Sigmoid colon (tissue), 7 donors: ENCODE results near the gene PEX26. TPM values are rescaled to one million over a fixed set of nuclear protein-coding genes. Genes with fewer than 3 reads are reported as not detected.

Experiments used
- DNase-seq: peaks from one replicate; pipeline ENCODE4 v3.0.0-alpha.2; 2019
- H3K27ac ChIP-seq, 4 donors: fragments of 200-600 bp; sonication (generic); one replicate each; pipeline ENCODE4 v1.5.1; 2016 to 2019; ENCODE audit warnings: mild to moderate bottlenecking in 1 of 4
- H3K27me3 ChIP-seq, 3 donors: fragments of 200-600 bp; sonication (generic); one replicate each; pipeline ENCODE4 v1.5.1; 2019; ENCODE audit warnings: mild to moderate bottlenecking in 1 of 3
- H3K36me3 ChIP-seq, 4 donors: fragments of 200-600 bp; sonication (generic); one replicate each; pipeline ENCODE4 v1.5.1; 2016 to 2019
- H3K4me1 ChIP-seq, 4 donors: fragments of 200-600 bp; sonication (generic); one replicate each; pipeline ENCODE4 v1.5.1; 2017 to 2019
- H3K4me3 ChIP-seq, 4 donors: fragments of 200-600 bp; sonication (generic); one replicate each; pipeline ENCODE4 v1.5.1; 2017 to 2019; ENCODE audit warnings: mild to moderate bottlenecking in 2 of 4, moderate library complexity in 1 of 4
- H3K9me3 ChIP-seq, 4 donors: fragments of 200-600 bp in 3 of 4; sonication (generic) in 3 of 4; one replicate each; pipeline versions ENCODE4 v1.5.1 to v1.6.1; 2013 to 2019
- EP300 ChIP-seq, 4 donors: sonication (generic); formaldehyde crosslinking; IDR thresholded peaks; one replicate each; pipeline ENCODE4 v1.6.1; 2017; ENCODE audit warnings: antibody characterized with exemption in 4 of 4
- POLR2A ChIP-seq, 2 donors: fragments of 450-650 bp; IDR thresholded peaks; one replicate each; pipeline ENCODE4 v1.6.1; 2016; ENCODE audit warnings: antibody characterized with exemption in 2 of 2, mild to moderate bottlenecking in 2 of 2, moderate library complexity in 2 of 2
- POLR2AphosphoS5 ChIP-seq, 4 donors: sonication (generic); formaldehyde crosslinking; IDR thresholded peaks; one replicate each; pipeline ENCODE4 v1.6.1; 2017; ENCODE audit warnings: antibody characterized with exemption in 4 of 4
- WGBS, 2 donors: extraction: QIAGEN DNeasy Blood & Tissue Kit; methylation state at CpG; one replicate each; pipeline ENCODE4 v1.1.7; 2013; 5-methylcytosine and 5-hydroxymethylcytosine counted together
- intact Hi-C: fragments of 100-400 bp; cut with DNase I; formaldehyde crosslinking; loops from one replicate; pipeline ENCODE4 v1.15.1; 2023
- polyA plus RNA-seq, 3 donors: library from polyadenylated mRNA; stranded (reverse); fragments of 200-250 nt; gene quantifications; one replicate each; pipeline ENCODE4 v1.2.3, GENCODE V29; 2013
- total RNA-seq, 4 donors: library from RNA; depleted of rRNA; stranded (reverse); fragments of >200 nt; gene quantifications; one replicate each; pipeline ENCODE4 v1.1.0, GENCODE V29; 2016
- TF ChIP-seq, protein P1 (sequence below), 4 experiments: fragments of 450-650 bp in 3 of 4; fragments of 200-600 bp in 1 of 4; IDR thresholded peaks; one replicate each; pipeline ENCODE4 v1.5.1; 2016 to 2019; ENCODE audit warnings: antibody characterized with exemption in 4 of 4, mild to moderate bottlenecking in 3 of 4, moderate library complexity in 2 of 4
- donor health status: healthy with polysubstance abuse.
- donor health status: Bipolar disorder and iron deficiency.
- donor health status: healthy.

PEX26 gene
- total and polyA plus RNA-seq, 7 donors: 13.3 to 124 (median 21.3) TPM

- intact Hi-C loops: no loop called here
- no peaks in the 10 kb centered on the region for H3K27me3 ChIP-seq
- H3K4me3 ChIP-seq: peak overlapping the region; percentile 5 to 44 (median 34)
- H3K36me3 ChIP-seq: peaks cover 12 to 41% (median 17%) of the 10 kb centered on the region in 4 donors
- DNase-seq: peak; percentile 87
- H3K9me3 ChIP-seq: no peaks in the 10 kb centered on the region
- WGBS, 2 donors: 12 to 46% methylated on average over 22 of the region's 22 CpGs
- peak overlapping the region; percentile 88 to 93 (median 90) for H3K27ac ChIP-seq
- peaks cover 0 to 37% (median 25%) of the 10 kb centered on the region in 4 donors for H3K4me1 ChIP-seq
- peak in 1 of 4 donors; percentile 48 for TF ChIP-seq POLR2AphosphoS5 (IDR thresholded peaks at IDR 0.05)
- TF ChIP-seq, protein P1, sequence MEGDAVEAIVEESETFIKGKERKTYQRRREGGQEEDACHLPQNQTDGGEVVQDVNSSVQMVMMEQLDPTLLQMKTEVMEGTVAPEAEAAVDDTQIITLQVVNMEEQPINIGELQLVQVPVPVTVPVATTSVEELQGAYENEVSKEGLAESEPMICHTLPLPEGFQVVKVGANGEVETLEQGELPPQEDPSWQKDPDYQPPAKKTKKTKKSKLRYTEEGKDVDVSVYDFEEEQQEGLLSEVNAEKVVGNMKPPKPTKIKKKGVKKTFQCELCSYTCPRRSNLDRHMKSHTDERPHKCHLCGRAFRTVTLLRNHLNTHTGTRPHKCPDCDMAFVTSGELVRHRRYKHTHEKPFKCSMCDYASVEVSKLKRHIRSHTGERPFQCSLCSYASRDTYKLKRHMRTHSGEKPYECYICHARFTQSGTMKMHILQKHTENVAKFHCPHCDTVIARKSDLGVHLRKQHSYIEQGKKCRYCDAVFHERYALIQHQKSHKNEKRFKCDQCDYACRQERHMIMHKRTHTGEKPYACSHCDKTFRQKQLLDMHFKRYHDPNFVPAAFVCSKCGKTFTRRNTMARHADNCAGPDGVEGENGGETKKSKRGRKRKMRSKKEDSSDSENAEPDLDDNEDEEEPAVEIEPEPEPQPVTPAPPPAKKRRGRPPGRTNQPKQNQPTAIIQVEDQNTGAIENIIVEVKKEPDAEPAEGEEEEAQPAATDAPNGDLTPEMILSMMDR (IDR thresholded peaks at IDR 0.05): no peak
- TF ChIP-seq EP300 (IDR thresholded peaks at IDR 0.05): no peak
- no peak for TF ChIP-seq POLR2A (IDR thresholded peaks at IDR 0.05)
Observed at GRCh38 chr22:18091916-18092526, 14.2 kb downstream of the PEX26 start.

DNA sequence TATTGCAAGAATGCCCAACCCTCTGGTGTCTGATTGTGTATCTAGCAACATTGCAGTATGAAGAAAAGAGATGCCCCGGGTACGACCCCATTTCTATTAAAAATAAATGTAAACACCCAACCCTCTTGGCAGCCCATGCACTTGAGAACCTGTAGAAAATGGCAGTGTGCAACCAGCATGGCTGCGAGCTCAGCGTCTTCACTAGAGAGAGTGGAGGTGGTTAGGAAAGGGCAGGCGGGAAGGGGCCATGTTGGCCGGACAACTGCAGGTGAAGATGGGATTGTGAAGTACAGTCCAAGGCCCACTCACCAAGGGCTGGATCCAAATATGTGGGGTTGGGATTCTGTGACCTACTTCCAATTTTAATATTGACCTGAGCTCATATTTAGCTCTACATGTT is 15.9 kb downstream of the PEX26 start:
- WGBS, 2 donors: 90 to 93% methylated on average over 6 of the region's 6 CpGs
- Histone ChIP-seq H3K27ac (peak overlapping the region in 3 of 4 donors; percentile 89 to 93 (median 90)), H3K4me3 (no peak overlapping the region), H3K4me1 (peaks cover 0 to 37% (median 25%) of the 10 kb centered on the region in 4 donors), H3K9me3 (no peaks in the 10 kb centered on the region), H3K27me3 (no peaks in the 10 kb centered on the region), H3K36me3 (peaks cover 0 to 24% (median 3%) of the 10 kb centered on the region in 4 donors)
- intact Hi-C loops: no loop called here
- TF ChIP-seq EP300 (IDR thresholded peaks at IDR 0.05) (no peak), POLR2AphosphoS5 (IDR thresholded peaks at IDR 0.05) (no peak), POLR2A (IDR thresholded peaks at IDR 0.05) (no peak)
- TF ChIP-seq, protein P1 (IDR thresholded peaks at IDR 0.05): no peak
- no peak for DNase-seq

- peaks cover 0 to 37% (median 25%) of the 10 kb centered on the region in 4 donors for H3K4me1 ChIP-seq
- no peaks in the 10 kb centered on the region for H3K27me3 ChIP-seq
- TF ChIP-seq, protein P1 (IDR thresholded peaks at IDR 0.05): no peak
- TF ChIP-seq POLR2AphosphoS5 (IDR thresholded peaks at IDR 0.05) (no peak), POLR2A (IDR thresholded peaks at IDR 0.05) (no peak), EP300 (IDR thresholded peaks at IDR 0.05) (no peak)
- 85 to 86% methylated on average over 8 of the region's 8 CpGs for WGBS, 2 donors
- no peak overlapping the region for H3K4me3 ChIP-seq
- intact Hi-C loops: no loop called here
- H3K9me3 ChIP-seq: no peaks in the 10 kb centered on the region
- H3K36me3 ChIP-seq: peaks cover 0 to 8% (median 0%) of the 10 kb centered on the region in 4 donors
- no peak for DNase-seq
- H3K27ac ChIP-seq: peak overlapping the region in 3 of 4 donors; percentile 44 to 89 (median 54)
Observed at GRCh38 chr22:18095101-18095805, 17.5 kb downstream of the PEX26 start.

DNA sequence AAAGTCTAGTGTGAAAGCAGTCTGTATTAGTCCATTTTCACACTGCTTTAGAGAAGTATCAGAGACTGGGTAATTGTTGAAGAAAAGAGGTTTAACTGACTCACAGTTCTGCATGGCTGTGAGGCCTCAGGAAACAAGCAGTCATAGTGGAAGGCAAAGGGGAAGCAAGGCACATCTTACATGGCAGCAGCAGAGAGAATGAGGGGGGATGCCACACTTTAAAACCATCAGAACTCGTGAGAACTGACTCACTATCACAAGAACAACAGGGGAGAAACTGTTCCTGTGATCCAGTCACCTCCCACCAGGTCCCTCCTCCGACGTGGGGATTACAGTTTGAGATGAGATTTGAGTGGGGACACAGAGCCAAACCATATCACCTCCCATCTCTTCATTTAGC is 19.0 kb downstream of the PEX26 start:
- H3K36me3 ChIP-seq: peaks cover 0 to 4% (median 0%) of the 10 kb centered on the region in 4 donors
- intact Hi-C loops: no loop called here
- no peak for DNase-seq
- H3K9me3 ChIP-seq: no peaks in the 10 kb centered on the region
- 65 to 96% methylated on average over 3 of the region's 3 CpGs for WGBS, 2 donors
- no peak overlapping the region for H3K4me3 ChIP-seq
- H3K4me1 ChIP-seq: peaks cover 0 to 29% (median 16%) of the 10 kb centered on the region in 4 donors
- H3K27me3 ChIP-seq: no peaks in the 10 kb centered on the region
- H3K27ac ChIP-seq: no peak overlapping the region
- TF ChIP-seq EP300 (IDR thresholded peaks at IDR 0.05): no peak
- no peak for TF ChIP-seq POLR2A (IDR thresholded peaks at IDR 0.05)
- TF ChIP-seq POLR2AphosphoS5 (IDR thresholded peaks at IDR 0.05): no peak
- TF ChIP-seq, protein P1 (IDR thresholded peaks at IDR 0.05): no peak
